ENCODE results near the gene SMTNL2. TPM values are rescaled to one million over a fixed set of nuclear protein-coding genes. Genes with fewer than 3 reads are reported as not detected.

SMTNL2 gene
- total and polyA plus RNA-seq, 12 donors: 2.7 to 84.1 (median 19.1) TPM

- H3K36me3 ChIP-seq: peaks cover 0 to 40% (median 11%) of the 10 kb centered on the region in 9 donors
- DNase-seq (no peak), ATAC-seq (peak in 5 of 8 donors; percentile 3 to 20 (median 11))
- H3K9me3 ChIP-seq: no peaks in the 10 kb centered on the region
- H3K27me3 ChIP-seq: no peaks in the 10 kb centered on the region
- no peak for TF ChIP-seq CTCF (IDR thresholded peaks at IDR 0.05)
- intact Hi-C loops (cut with DNase I): loop anchor here in 4 of 10 donors (5.0 to 10.0 kb wide), 3 partner anchors 39 to 114 kb away; partner anchors contain the start of gene SPNS2 (in 1 of the 4)
- H3K4me1 ChIP-seq: peaks cover 25 to 100% (median 79%) of the 10 kb centered on the region in 9 donors
- peak overlapping the region; percentile 27 to 88 (median 77) for H3K27ac ChIP-seq
- 24 to 37% methylated on average over 19 of the region's 19 CpGs for whole genome bisulfite sequencing, 2 donors
- H3K4me3 ChIP-seq: peak overlapping the region in 6 of 10 donors; percentile 8 to 25 (median 13)
Measured at GRCh38 chr17:4536259-4536741, 48.0 kb upstream of the SMTNL2 start.

- peak; percentile 10 to 54 (median 40) for ATAC-seq
- H3K4me1 ChIP-seq: peaks cover 25 to 100% (median 79%) of the 10 kb centered on the region in 9 donors
- DNase-seq: peak in 1 of 2 donors; percentile 44
- no peak for TF ChIP-seq CTCF (IDR thresholded peaks at IDR 0.05)
- peak overlapping the region in 6 of 10 donors; percentile 8 to 25 (median 13) for H3K4me3 ChIP-seq
- H3K36me3 ChIP-seq: peaks cover 0 to 45% (median 11%) of the 10 kb centered on the region in 9 donors
- H3K9me3 ChIP-seq: no peaks in the 10 kb centered on the region
- intact Hi-C loops (cut with DNase I): loop anchor here in 4 of 10 donors (5.0 to 10.0 kb wide), 3 partner anchors 40 to 115 kb away; partner anchors contain the start of gene SPNS2 (in 1 of the 4)
- 35 to 49% methylated on average over 18 of the region's 18 CpGs for WGBS, 2 donors
- no peaks in the 10 kb centered on the region for H3K27me3 ChIP-seq
- H3K27ac ChIP-seq: peak overlapping the region; percentile 27 to 88 (median 77)
Measured at GRCh38 chr17:4536742-4537411, 47.5 kb upstream of the SMTNL2 start.

GRCh38 chr17:4537451-4538235 is 46.7 kb upstream of the SMTNL2 start:
- intact Hi-C loops (cut with DNase I): loop anchor here in 4 of 10 donors (5.0 to 10.0 kb wide), 3 partner anchors 40 to 115 kb away; partner anchors contain the start of gene SPNS2 (in 1 of the 4)
- Histone ChIP-seq H3K27ac (peak overlapping the region; percentile 8 to 88 (median 77)), H3K4me3 (no peak overlapping the region), H3K9me3 (no peaks in the 10 kb centered on the region), H3K36me3 (peaks cover 0 to 51% (median 15%) of the 10 kb centered on the region in 9 donors), H3K27me3 (no peaks in the 10 kb centered on the region), H3K4me1 (peaks cover 25 to 95% (median 71%) of the 10 kb centered on the region in 9 donors)
- ATAC-seq: peak in 6 of 8 donors; percentile 2 to 15 (median 6)
- peak in 1 of 2 donors; percentile 41 for DNase-seq
- WGBS, 2 donors: 57 to 68% methylated on average over 19 of the region's 19 CpGs
- TF ChIP-seq CTCF (IDR thresholded peaks at IDR 0.05): no peak

Data from heart right ventricle (tissue), 16 donors.